Measurements from ENCODE around the gene SLC4A1. TPM values are rescaled to one million over a fixed set of nuclear protein-coding genes. Genes with fewer than 3 reads are reported as not detected.

Gene SLC4A1
- polyA plus RNA-seq, 2 of the 4 experiments (the other 2 are of a cell fraction), result not detected

DNA sequence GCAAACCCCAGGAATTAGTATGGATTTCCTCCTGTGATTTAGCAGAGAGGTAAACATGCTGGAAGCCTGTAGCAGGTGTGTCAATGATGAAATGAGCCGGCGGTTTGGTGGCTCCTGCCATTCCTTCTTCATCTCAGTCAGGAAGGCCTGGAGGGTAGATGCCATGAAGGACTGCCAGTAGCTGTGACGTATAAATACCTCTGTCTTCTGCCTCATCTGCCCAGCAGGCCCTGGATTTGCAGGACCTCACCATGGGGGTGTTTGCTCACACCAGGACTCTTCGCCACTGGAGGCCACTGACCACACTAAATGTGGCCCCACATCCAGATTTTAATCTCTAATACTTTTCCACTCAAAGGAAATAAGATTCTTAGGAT lies 16.1 kb upstream of the SLC4A1 start:
- FAIRE-seq (no peak), ATAC-seq (no peak), DNase-seq (ENCODE audit: low read depth in 1 of 2, low spot score in 1 of 2) (no peak)
- no peak overlapping the region for H3K4me2 ChIP-seq
- WGBS (ENCODE audit: missing lambda C conversion rate), result 68% methylated on average over 4 of the region's 4 CpGs
- ChIA-PET POLR2A (no interaction called here), CTCF (interaction anchor here (0.6 to 1.6 kb wide), 2 partner anchors 21 to 73 kb away, joined by 3 to 4 read pairs; no protein-coding TSS in a partner anchor)
- no peak for TF ChIP-seq TP53 (CRISPR knock-in tag; IDR thresholded peaks at IDR 0.05)
- TF ChIP-seq EHF (CRISPR knock-in tag; IDR thresholded peaks at IDR 0.05), result no peak
- no peak for TF ChIP-seq HMGXB4 (CRISPR knock-in tag; IDR thresholded peaks at IDR 0.05; ENCODE audit: borderline replicate concordance)
- no peak for TF ChIP-seq NPAS2 (CRISPR knock-in tag; IDR thresholded peaks at IDR 0.05; ENCODE audit: borderline replicate concordance)
- TF ChIP-seq HDAC2 (IDR thresholded peaks at IDR 0.05), result no peak
- no peak for TF ChIP-seq POLR2AphosphoS2 (conservative IDR thresholded peaks at IDR 0.05; ENCODE audit: low read length)
- no peak for TF ChIP-seq HEYL (CRISPR knock-in tag; IDR thresholded peaks at IDR 0.05)
- no peak for TF ChIP-seq TFCP2L1 (CRISPR knock-in tag; IDR thresholded peaks at IDR 0.05)
- TF ChIP-seq EP300 (IDR thresholded peaks at IDR 0.05), result no peak
- no peak for TF ChIP-seq ZC3H11A (IDR thresholded peaks at IDR 0.05)
- TF ChIP-seq, protein P1, sequence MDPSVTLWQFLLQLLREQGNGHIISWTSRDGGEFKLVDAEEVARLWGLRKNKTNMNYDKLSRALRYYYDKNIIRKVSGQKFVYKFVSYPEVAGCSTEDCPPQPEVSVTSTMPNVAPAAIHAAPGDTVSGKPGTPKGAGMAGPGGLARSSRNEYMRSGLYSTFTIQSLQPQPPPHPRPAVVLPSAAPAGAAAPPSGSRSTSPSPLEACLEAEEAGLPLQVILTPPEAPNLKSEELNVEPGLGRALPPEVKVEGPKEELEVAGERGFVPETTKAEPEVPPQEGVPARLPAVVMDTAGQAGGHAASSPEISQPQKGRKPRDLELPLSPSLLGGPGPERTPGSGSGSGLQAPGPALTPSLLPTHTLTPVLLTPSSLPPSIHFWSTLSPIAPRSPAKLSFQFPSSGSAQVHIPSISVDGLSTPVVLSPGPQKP (IDR thresholded peaks at IDR 0.05; ENCODE audit: low read depth, low read length), result no peak
- no peak for TF ChIP-seq ESRRA (IDR thresholded peaks at IDR 0.05; ENCODE audit: borderline replicate concordance, low read length)
- no peaks in the 10 kb centered on the region for H3K9me3 ChIP-seq
- H3K4me1 ChIP-seq, result peaks cover 6% of the 10 kb centered on the region; the same call in 1 of the 3 replicates
- H3K27ac ChIP-seq, result no peak overlapping the region
- no peak overlapping the region for H3K4me3 ChIP-seq

DNA sequence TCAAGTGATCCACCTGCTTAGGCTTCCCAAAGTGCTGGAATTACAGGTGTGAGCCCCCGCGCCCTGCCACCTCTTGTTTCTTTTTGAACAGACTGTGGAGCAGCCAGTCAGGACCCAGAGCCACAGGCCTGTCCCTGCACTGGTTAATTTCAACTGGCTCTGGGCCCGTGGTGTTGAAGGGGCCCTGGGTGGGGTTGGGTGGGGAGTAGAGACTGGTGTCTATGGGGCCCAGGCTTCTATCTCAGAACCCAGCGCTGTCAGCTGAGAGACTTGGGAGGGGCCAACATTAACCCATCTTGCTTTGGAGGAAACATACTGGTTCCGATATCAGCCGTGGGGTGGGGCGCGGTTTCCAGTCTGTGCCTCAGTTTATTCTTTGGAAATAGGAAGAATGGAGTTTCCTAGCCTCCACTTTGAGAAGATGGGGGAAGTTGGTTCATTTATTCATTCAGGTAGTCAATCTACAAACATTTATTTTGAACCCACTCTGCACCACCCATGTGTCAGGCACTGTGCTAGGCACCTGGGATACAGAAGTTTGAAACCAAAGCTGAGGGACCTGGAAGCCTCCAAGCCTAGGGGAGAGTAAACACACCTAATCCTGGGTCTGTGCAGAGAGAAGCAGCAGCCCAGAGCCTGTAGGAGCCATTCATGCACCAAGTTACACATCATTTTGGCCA lies 15.5 kb upstream of the SLC4A1 start:
- no peak for TF ChIP-seq USF2 (IDR thresholded peaks at IDR 0.05)
- no peak for TF ChIP-seq GATA3 (IDR thresholded peaks at IDR 0.05; ENCODE audit: borderline replicate concordance)
- no peak for TF ChIP-seq CBX2 (IDR thresholded peaks at IDR 0.05; ENCODE audit: borderline replicate concordance, low read depth)
- no peak for TF ChIP-seq TFCP2L1 (CRISPR knock-in tag; IDR thresholded peaks at IDR 0.05)
- no peak for TF ChIP-seq RAD21 (conservative IDR thresholded peaks at IDR 0.05 in 1 of 2, IDR thresholded peaks at IDR 0.05 in 1 of 2)
- TF ChIP-seq ZNF302 (CRISPR knock-in tag; IDR thresholded peaks at IDR 0.05), result no peak
- no peak for TF ChIP-seq CHD2 (IDR thresholded peaks at IDR 0.05; ENCODE audit: low read length, partially characterized antibody)
- TF ChIP-seq HOXB5 (CRISPR knock-in tag; IDR thresholded peaks at IDR 0.05), result no peak
- TF ChIP-seq, protein P2, sequence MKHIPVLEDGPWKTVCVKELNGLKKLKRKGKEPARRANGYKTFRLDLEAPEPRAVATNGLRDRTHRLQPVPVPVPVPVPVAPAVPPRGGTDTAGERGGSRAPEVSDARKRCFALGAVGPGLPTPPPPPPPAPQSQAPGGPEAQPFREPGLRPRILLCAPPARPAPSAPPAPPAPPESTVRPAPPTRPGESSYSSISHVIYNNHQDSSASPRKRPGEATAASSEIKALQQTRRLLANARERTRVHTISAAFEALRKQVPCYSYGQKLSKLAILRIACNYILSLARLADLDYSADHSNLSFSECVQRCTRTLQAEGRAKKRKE (CRISPR knock-in tag; IDR thresholded peaks at IDR 0.05; ENCODE audit: low read depth), result no peak
- no peak for TF ChIP-seq HOXA7 (CRISPR knock-in tag; IDR thresholded peaks at IDR 0.05)
- Histone ChIP-seq H3K9me3 (no peaks in the 10 kb centered on the region), H3K27ac (no peak overlapping the region), H3K4me2 (no peak overlapping the region), H3K4me3 (no peak overlapping the region), H3K4me1 (peaks cover 6% of the 10 kb centered on the region; the same call in 1 of the 3 replicates)
- DNase-seq (ENCODE audit: low read depth in 1 of 2, low spot score in 1 of 2) (no peak), FAIRE-seq (no peak), ATAC-seq (no peak)
- ChIA-PET CTCF (interaction anchor here (1.0 to 2.1 kb wide), 5 partner anchors 10 to 79 kb away, joined by 3 to 8 read pairs (median 3); no protein-coding TSS in a partner anchor), POLR2A (no interaction called here)
- WGBS (ENCODE audit: missing lambda C conversion rate), result 85% methylated on average over 8 of the region's 8 CpGs
